H1 (cell line): Measurements from ENCODE around the gene CNNM4. TPM values are rescaled to one million over a fixed set of nuclear protein-coding genes. Genes with fewer than 3 reads are reported as not detected.
A peak's percentile ranks its signal among the peaks of the same experiment; 100 is the strongest.

Experiments used
- BRCA1 ChIP-seq: IDR thresholded peaks from 2 replicates; pipeline ENCODE4 v1.6.1; 2012; ENCODE audit warnings: low read depth, low read length, improper control_type of control experiment
- CHD1 ChIP-seq: IDR thresholded peaks from 2 replicates; pipeline ENCODE4 v1.6.1; 2012; ENCODE audit warnings: low read depth, low read length, improper control_type of control experiment
- CTBP2 ChIP-seq: IDR thresholded peaks from 2 replicates; pipeline ENCODE4 v1.7.0; 2011; ENCODE audit warnings: borderline replicate concordance, mild to moderate bottlenecking, moderate library complexity, mixed read lengths, low read length; ENCODE audit not compliant: insufficient read depth, insufficient read length
- E2F6 ChIP-seq: IDR thresholded peaks from 2 replicates; pipeline ENCODE4 v1.6.1; 2012; ENCODE audit warnings: inconsistent platforms
- EP300 ChIP-seq, 2 experiments: IDR thresholded peaks; 1 replicate in 1 of 2; 2 replicates in 1 of 2; pipeline ENCODE4 v1.6.1; 2011 to 2012; ENCODE audit warnings: low read depth in 2 of 2, low read length in 2 of 2, mild to moderate bottlenecking in 2 of 2, borderline replicate concordance in 1 of 2, inconsistent platforms in 1 of 2, moderate library complexity in 1 of 2
- EZH2 ChIP-seq: fragments of 200-600 bp; sonication (generic); IDR thresholded peaks from 2 replicates; pipeline ENCODE4 v1.7.1; 2012; ENCODE audit warnings: low read depth, mild to moderate bottlenecking, moderate library complexity, low read length, inconsistent platforms; ENCODE audit not compliant: severe bottlenecking
- GABPA ChIP-seq: IDR thresholded peaks from 2 replicates; pipeline ENCODE4 v1.6.1; 2011; ENCODE audit warnings: mild to moderate bottlenecking, low read length, moderate library complexity, borderline replicate concordance; ENCODE audit not compliant: insufficient read depth
- MAFK ChIP-seq: IDR thresholded peaks from 2 replicates; pipeline ENCODE4 v1.6.1; 2012; ENCODE audit warnings: low read depth, mild to moderate bottlenecking, improper control_type of control experiment, low read length
- RAD21 ChIP-seq, 2 experiments: IDR thresholded peaks in 1 of 2; conservative IDR thresholded peaks in 1 of 2; 2 replicates each; pipeline ENCODE4 v1.6.1; 2011; ENCODE audit warnings: low read depth in 2 of 2, low read length in 2 of 2, improper control_type of control experiment in 1 of 2, inconsistent platforms in 1 of 2, mild to moderate bottlenecking in 1 of 2, moderate library complexity in 1 of 2
- SIX5 ChIP-seq: IDR thresholded peaks from 2 replicates; pipeline ENCODE4 v1.6.1; 2011; ENCODE audit warnings: mild to moderate bottlenecking, low read depth, low read length
- SP4 ChIP-seq: IDR thresholded peaks from 2 replicates; pipeline ENCODE4 v1.6.1; 2012; ENCODE audit warnings: low read length, inconsistent platforms
- SUZ12 ChIP-seq: fragments of 200-600 bp; sonication (generic); IDR thresholded peaks from 2 replicates; pipeline ENCODE4 v1.6.1; 2012; ENCODE audit warnings: mild to moderate bottlenecking, inconsistent platforms, low read length, moderate library complexity, mixed read lengths
- TCF12 ChIP-seq: IDR thresholded peaks from 2 replicates; pipeline ENCODE4 v1.6.1; 2011; ENCODE audit warnings: low read depth, mild to moderate bottlenecking, low read length
- polyA plus RNA-seq, 7 experiments: library from polyadenylated mRNA; depleted of rRNA in 3 of 7; stranded (reverse) in 5 of 7; unstranded in 2 of 7; fragments of >200 nt in 5 of 7; fragments of 200-250 nt in 2 of 7; gene quantifications; 1 replicate in 5 of 7; 2 replicates in 1 of 7; 4 replicates in 1 of 7; pipeline versions ENCODE4 v1.2.1 to v1.2.3, GENCODE V29; 2011 to 2013; ENCODE audit warnings: missing spikeins in 2 of 7, mixed read lengths in 2 of 7
- total RNA-seq: library from RNA; stranded (reverse); fragmentation: NEBNext Ultra II Directional; extraction: Animal tissue kit (Norgen Biotek cat#: 25700); gene quantifications from 2 replicates; pipeline ENCODE4 v1.2.1, GENCODE V29; 2021
- TF ChIP-seq, protein P1 (sequence below), 3 experiments: IDR thresholded peaks; 1 replicate in 2 of 3; 2 replicates in 1 of 3; pipeline versions ENCODE4 v1.5.1 to v1.6.1; 2011; ENCODE audit warnings: low read length in 3 of 3, mild to moderate bottlenecking in 3 of 3, inconsistent platforms in 2 of 3, low read depth in 1 of 3, moderate library complexity in 1 of 3; ENCODE audit not compliant: insufficient read depth in 1 of 3; ENCODE audit errors: control extremely low read depth in 1 of 3
- TF ChIP-seq, protein P2 (sequence below): IDR thresholded peaks from 2 replicates; pipeline ENCODE4 v1.6.1; 2011; ENCODE audit warnings: low read depth, mild to moderate bottlenecking, low read length; ENCODE audit not compliant: insufficient read depth

Gene CNNM4
- total and polyA plus RNA-seq, 2 of the 8 experiments (the other 6 are each of a cell fraction or from before 2014, with no cell fraction given) = 10.3 to 11.0 TPM

DNA sequence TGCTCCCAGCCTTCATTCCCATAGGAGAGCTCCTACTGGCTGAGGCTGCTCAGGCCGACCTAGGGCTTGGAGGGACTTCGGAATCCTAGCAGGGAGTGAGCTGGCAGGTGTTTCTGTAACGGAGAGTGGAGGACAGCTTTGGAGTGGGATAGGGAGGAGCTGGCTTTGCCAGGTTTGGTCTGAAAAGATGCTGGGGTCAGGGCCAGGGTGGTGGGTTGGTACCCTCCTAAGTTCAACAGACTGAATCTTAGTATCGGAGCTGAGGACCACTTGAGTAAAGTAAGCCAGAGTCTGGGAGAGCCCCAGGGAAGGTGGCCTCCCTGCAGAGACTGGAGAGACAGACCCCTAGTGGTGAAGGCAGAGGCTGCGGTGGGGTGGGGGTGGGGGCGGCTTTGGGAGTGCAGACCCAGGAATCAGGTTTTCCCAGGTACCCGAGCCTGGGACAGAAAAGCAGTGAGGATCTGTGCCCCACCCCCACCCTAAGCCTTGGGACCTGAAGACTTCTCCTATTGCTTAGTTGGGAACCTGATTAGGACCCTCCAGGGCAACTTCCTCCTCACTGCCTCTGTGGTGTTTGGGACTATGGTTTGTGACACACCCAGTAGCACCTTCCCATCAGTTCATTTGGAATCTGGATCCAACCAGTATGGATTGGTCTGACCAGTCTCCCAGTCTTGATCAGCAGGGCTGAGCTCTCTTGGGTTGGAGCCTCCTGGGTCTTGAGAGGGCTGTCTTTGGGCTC, 3.0 kb downstream of the CNNM4 start (continued):
- TF ChIP-seq CTBP2 = peak; percentile 61
- no peak for TF ChIP-seq EZH2
- no peak for TF ChIP-seq BRCA1
- no peak for TF ChIP-seq MAFK
- no peak for TF ChIP-seq SUZ12
- TF ChIP-seq SP4 = no peak
- TF ChIP-seq TCF12 = no peak
- TF ChIP-seq E2F6 = no peak
- TF ChIP-seq GABPA = no peak
- TF ChIP-seq, protein P1, sequence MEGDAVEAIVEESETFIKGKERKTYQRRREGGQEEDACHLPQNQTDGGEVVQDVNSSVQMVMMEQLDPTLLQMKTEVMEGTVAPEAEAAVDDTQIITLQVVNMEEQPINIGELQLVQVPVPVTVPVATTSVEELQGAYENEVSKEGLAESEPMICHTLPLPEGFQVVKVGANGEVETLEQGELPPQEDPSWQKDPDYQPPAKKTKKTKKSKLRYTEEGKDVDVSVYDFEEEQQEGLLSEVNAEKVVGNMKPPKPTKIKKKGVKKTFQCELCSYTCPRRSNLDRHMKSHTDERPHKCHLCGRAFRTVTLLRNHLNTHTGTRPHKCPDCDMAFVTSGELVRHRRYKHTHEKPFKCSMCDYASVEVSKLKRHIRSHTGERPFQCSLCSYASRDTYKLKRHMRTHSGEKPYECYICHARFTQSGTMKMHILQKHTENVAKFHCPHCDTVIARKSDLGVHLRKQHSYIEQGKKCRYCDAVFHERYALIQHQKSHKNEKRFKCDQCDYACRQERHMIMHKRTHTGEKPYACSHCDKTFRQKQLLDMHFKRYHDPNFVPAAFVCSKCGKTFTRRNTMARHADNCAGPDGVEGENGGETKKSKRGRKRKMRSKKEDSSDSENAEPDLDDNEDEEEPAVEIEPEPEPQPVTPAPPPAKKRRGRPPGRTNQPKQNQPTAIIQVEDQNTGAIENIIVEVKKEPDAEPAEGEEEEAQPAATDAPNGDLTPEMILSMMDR (IDR thresholded peaks at IDR 0.05; ENCODE audit: control extremely low read depth in 1 of 3, insufficient read depth in 1 of 3, low read depth in 1 of 3, low read length in 3 of 3) = peak; percentile 31 to 58 (median 39)
- TF ChIP-seq, protein P2, sequence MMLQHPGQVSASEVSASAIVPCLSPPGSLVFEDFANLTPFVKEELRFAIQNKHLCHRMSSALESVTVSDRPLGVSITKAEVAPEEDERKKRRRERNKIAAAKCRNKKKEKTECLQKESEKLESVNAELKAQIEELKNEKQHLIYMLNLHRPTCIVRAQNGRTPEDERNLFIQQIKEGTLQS = no peak
- no peak for TF ChIP-seq EP300 (IDR thresholded peaks at IDR 0.05; ENCODE audit: borderline replicate concordance in 1 of 2, low read depth in 2 of 2, low read length in 2 of 2)
- TF ChIP-seq CHD1 = no peak
- TF ChIP-seq RAD21 (IDR thresholded peaks at IDR 0.05 in 1 of 2, conservative IDR thresholded peaks at IDR 0.05 in 1 of 2; ENCODE audit: low read depth in 2 of 2, low read length in 2 of 2) = peak; percentile 1 to 31; a peak in 2 of 4 replicates
- no peak for TF ChIP-seq SIX5
- TF ChIP-seq, all 59 proteins: peak for 3
